HepG2 (cell line): ENCODE results near the gene KLHL40. TPM values are rescaled to one million over a fixed set of nuclear protein-coding genes. Genes with fewer than 3 reads are reported as not detected.

Experiments used
- E2F5 ChIP-seq: sonication (generic); formaldehyde crosslinking; conservative IDR thresholded peaks from 2 replicates; pipeline ENCODE4 v1.4.0; 2020; ENCODE audit warnings: missing genetic modification reagents
- HBP1 ChIP-seq: IDR thresholded peaks from 2 replicates; pipeline ENCODE4 v1.6.1; 2016; ENCODE audit warnings: low read depth, control low read depth
- HES4 ChIP-seq: sonication (generic); formaldehyde crosslinking; IDR thresholded peaks from 2 replicates; pipeline ENCODE4 v1.9.0; 2021; ENCODE audit warnings: mild to moderate bottlenecking, missing genetic modification reagents, borderline replicate concordance
- KDM5A ChIP-seq: fragments of 200-600 bp; sonication (generic); IDR thresholded peaks from 2 replicates; pipeline ENCODE4 v1.7.0; 2018; ENCODE audit warnings: antibody characterized with exemption, mild to moderate bottlenecking, low read length, borderline replicate concordance
- NFYB ChIP-seq: sonication (generic); formaldehyde crosslinking; IDR thresholded peaks from 2 replicates; pipeline ENCODE4 v1.4.0; 2020; ENCODE audit warnings: missing genetic modification reagents
- PHB2 ChIP-seq: fragments of 450-650 bp; IDR thresholded peaks from 2 replicates; pipeline ENCODE4 v1.6.1; 2018; ENCODE audit not compliant: partially characterized antibody
- SMAD3 ChIP-seq: sonication (generic); formaldehyde crosslinking; IDR thresholded peaks from 2 replicates; pipeline ENCODE4 v1.4.0; 2020; ENCODE audit warnings: missing genetic modification reagents
- THAP9 ChIP-seq: sonication (generic); formaldehyde crosslinking; IDR thresholded peaks from 2 replicates; pipeline ENCODE4; 2020; ENCODE audit warnings: missing genetic modification reagents, mild to moderate bottlenecking, borderline replicate concordance
- ZFP90 ChIP-seq: sonication (generic); formaldehyde crosslinking; IDR thresholded peaks from 2 replicates; pipeline ENCODE4 v1.8.0; 2022; ENCODE audit warnings: missing genetic modification reagents, mild to moderate bottlenecking, inconsistent platforms, borderline replicate concordance
- ZNF296 ChIP-seq: sonication (generic); formaldehyde crosslinking; conservative IDR thresholded peaks from 2 replicates; pipeline ENCODE4 v1.5.0; 2020; ENCODE audit warnings: mild to moderate bottlenecking, missing genetic modification reagents
- ZNF407 ChIP-seq: sonication (generic); formaldehyde crosslinking; IDR thresholded peaks from one replicate; pipeline ENCODE4 v1.5.1; 2020; ENCODE audit warnings: mild to moderate bottlenecking, missing genetic modification reagents; ENCODE audit errors: not compliant biosample characterization
- ZNF724P ChIP-seq: sonication (generic); formaldehyde crosslinking; IDR thresholded peaks from 2 replicates; pipeline ENCODE4 v1.8.0; 2022; ENCODE audit warnings: missing genetic modification reagents, borderline replicate concordance
- ZNF777 ChIP-seq: sonication (generic); formaldehyde crosslinking; IDR thresholded peaks from 2 replicates; pipeline ENCODE4 v1.4.0; 2020; ENCODE audit warnings: missing genetic modification reagents
- ZNF792 ChIP-seq: IDR thresholded peaks from 2 replicates; pipeline ENCODE4 v1.6.1; 2016
- ZNF883 ChIP-seq: sonication (generic); formaldehyde crosslinking; IDR thresholded peaks from 2 replicates; pipeline ENCODE4 v1.5.1; 2020; ENCODE audit warnings: mild to moderate bottlenecking, missing genetic modification reagents; ENCODE audit errors: not compliant biosample characterization
- polyA plus RNA-seq, 8 experiments: library from polyadenylated mRNA; depleted of rRNA in 3 of 8; stranded (reverse) in 7 of 8; unstranded in 1 of 8; fragments of >200 nt; fragmentation: Illumina TruSeq in 4 of 8; extraction: Trizol in 4 of 8; gene quantifications; 2 replicates each; pipeline versions ENCODE4 v1.2.1 to v1.2.3, GENCODE V29; 2011 to 2016; ENCODE audit warnings: low read depth in 4 of 8, missing spikeins in 1 of 8, mixed read lengths in 1 of 8; ENCODE audit not compliant: insufficient read depth in 1 of 8
- total RNA-seq, 5 experiments: library from RNA; depleted of rRNA; stranded (reverse); fragments of >200 nt; fragmentation: Illumina TruSeq; extraction: Trizol; gene quantifications; 2 replicates each; pipeline ENCODE4 v1.2.3, GENCODE V29; 2016; ENCODE audit warnings: low read depth in 1 of 5

Gene KLHL40
- total and polyA plus RNA-seq, 2 of the 13 experiments (the other 11 are each of a cell fraction or from before 2014, with no cell fraction given) = not detected

- TF ChIP-seq ZNF407 (CRISPR knock-in tag) (no peak), ZNF296 (0 out of 2 replicates have a peak, but pooled peaks have one; percentile 40), KDM5A (no peak), ZNF792 (CRISPR knock-in tag) (peak; percentile 94), SMAD3 (CRISPR knock-in tag) (peak; percentile 96), E2F5 (CRISPR knock-in tag) (peak; percentile 69; the same call in 1 of the 2 replicates), ZFP90 (peak; percentile 90; the same call in 1 of the 2 replicates), NFYB (CRISPR knock-in tag) (0 out of 2 replicates have a peak, but pooled peaks have one; percentile 24), ZNF883 (CRISPR knock-in tag) (peak; percentile 74), HES4 (CRISPR knock-in tag) (peak; percentile 94), ZNF777 (peak; percentile 56; the same call in 1 of the 2 replicates), PHB2 (no peak), THAP9 (peak; percentile 31; the same call in 1 of the 2 replicates), HBP1 (CRISPR knock-in tag) (peak; percentile 83; the same call in 1 of the 2 replicates), ZNF724P (peak; percentile 86; the same call in 1 of the 2 replicates)
Measured at GRCh38 chr3:42701371-42702065, 16.2 kb downstream of the KLHL40 start (continued).
